Vagina (tissue), 2 donors: ENCODE measurements around the gene MRPL53. TPM values are rescaled to one million over a fixed set of nuclear protein-coding genes. Genes with fewer than 3 reads are reported as not detected.

Experiments used
- DNase-seq, 2 donors: peaks; one replicate each; pipeline ENCODE4 v3.0.0-alpha.2; 2017; ENCODE audit errors: extremely low spot score in 2 of 2
- H3K27ac ChIP-seq: fragments of 200-600 bp; sonication (generic); one replicate; pipeline ENCODE4 v1.5.1; 2019
- H3K27me3 ChIP-seq: fragments of 200-600 bp; sonication (generic); one replicate; pipeline ENCODE4 v1.5.1; 2019
- H3K36me3 ChIP-seq, 2 donors: fragments of 200-600 bp; sonication (generic); one replicate each; pipeline ENCODE4 v1.5.1; 2017 to 2019
- H3K4me1 ChIP-seq: fragments of 200-600 bp; sonication (generic); one replicate; pipeline ENCODE4 v1.5.1; 2019
- H3K4me3 ChIP-seq, 2 donors: fragments of 200-600 bp; sonication (generic); 1 replicate in 1 of 2; 2 replicates in 1 of 2; pipeline ENCODE4 v1.5.1; 2016 to 2019
- H3K9me3 ChIP-seq: fragments of 200-600 bp; sonication (generic); one replicate; pipeline ENCODE4 v1.5.1; 2019
- POLR2A ChIP-seq, 2 donors: fragments of 450-650 bp; IDR thresholded peaks; one replicate each; pipeline ENCODE4 v1.6.1; 2017; ENCODE audit warnings: antibody characterized with exemption in 2 of 2, mild to moderate bottlenecking in 2 of 2, moderate library complexity in 2 of 2
- POLR2AphosphoS5 ChIP-seq, 2 donors: sonication (generic); formaldehyde crosslinking; IDR thresholded peaks; one replicate each; pipeline ENCODE4 v1.9.0; 2017; ENCODE audit warnings: antibody characterized with exemption in 2 of 2, mild to moderate bottlenecking in 2 of 2, low read depth in 1 of 2; ENCODE audit not compliant: insufficient read depth in 1 of 2
- intact Hi-C: fragments of 100-400 bp; cut with DNase I; formaldehyde crosslinking; loops from one replicate; pipeline ENCODE4 v1.15.1; 2023
- total RNA-seq: library from RNA; depleted of rRNA; stranded (reverse); fragments of >200 nt; gene quantifications from one replicate; pipeline ENCODE4 v1.2.3, GENCODE V29; 2016
- TF ChIP-seq, protein P1 (sequence below), 3 experiments: fragments of 450-650 bp in 2 of 3; fragments of 200-600 bp in 1 of 3; sonication (generic) in 1 of 3; IDR thresholded peaks; one replicate each; pipeline ENCODE4 v1.5.1; 2017 to 2019; ENCODE audit warnings: antibody characterized with exemption in 3 of 3, mild to moderate bottlenecking in 2 of 3, moderate library complexity in 2 of 3

The MRPL53 gene
- 40.3 TPM for total RNA-seq

DNA sequence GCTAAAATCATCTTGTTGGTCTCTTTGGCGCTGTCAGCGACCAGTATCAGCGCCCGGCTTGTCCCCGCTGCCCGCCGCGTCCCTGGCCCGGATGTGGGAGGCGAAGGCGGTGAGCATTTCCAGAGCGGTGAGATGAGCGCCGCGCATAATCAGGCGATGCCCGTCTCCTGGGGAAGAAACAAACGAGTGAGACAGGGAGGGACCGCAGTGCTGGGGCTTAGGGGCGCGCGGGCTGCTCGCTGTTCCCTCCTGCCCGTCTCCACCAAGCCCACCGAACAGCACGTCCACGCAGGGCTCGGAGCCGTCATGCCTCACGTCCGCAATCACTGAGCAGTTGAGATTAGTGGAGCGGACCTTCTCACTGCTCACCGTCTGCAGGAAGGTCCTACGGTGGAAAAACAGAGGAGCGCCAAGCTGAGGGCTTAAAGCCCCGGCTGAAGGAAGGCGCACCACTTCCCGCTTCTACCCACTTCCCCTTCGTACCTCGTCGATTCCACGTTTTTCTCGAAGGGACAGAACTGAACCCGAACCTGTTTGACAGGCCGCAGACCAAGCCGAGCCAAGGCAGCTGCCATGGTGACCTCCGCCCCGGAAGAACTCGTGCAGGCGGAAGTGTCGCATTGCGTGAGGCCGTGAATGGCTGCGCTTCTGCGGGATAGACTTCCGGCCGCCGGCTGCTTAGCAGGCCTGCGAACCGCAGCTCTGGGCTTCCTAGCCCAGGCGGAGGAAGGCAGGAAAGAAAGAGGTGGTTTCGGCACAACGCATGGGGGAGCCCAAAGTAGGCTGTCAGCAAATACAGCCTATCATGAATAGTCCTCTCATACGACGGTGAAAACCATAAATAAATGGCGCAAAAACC lies at the start of gene MRPL53:
Gene MRPL53, minus strand, starts transcription at position 595 of the 859 bp plus-strand sequence. Its CDS starts 20 bp downstream, at position 575.
- Histone ChIP-seq H3K4me1 (peaks cover 22% of the 10 kb centered on the region), H3K27ac (peak within 1 kb of the TSS; percentile 84), H3K36me3 (peaks cover 0 to 16% of the 10 kb centered on the region in 2 donors), H3K27me3 (no peaks in the 10 kb centered on the region), H3K4me3 (peak within 1 kb of the TSS; percentile 60 to 91), H3K9me3 (no peaks in the 10 kb centered on the region)
- intact Hi-C loops, result no loop called here
- no peak for DNase-seq
- TF ChIP-seq POLR2AphosphoS5 (IDR thresholded peaks at IDR 0.05; ENCODE audit: insufficient read depth in 1 of 2, low read depth in 1 of 2), result peak; percentile 96
- TF ChIP-seq, protein P1, sequence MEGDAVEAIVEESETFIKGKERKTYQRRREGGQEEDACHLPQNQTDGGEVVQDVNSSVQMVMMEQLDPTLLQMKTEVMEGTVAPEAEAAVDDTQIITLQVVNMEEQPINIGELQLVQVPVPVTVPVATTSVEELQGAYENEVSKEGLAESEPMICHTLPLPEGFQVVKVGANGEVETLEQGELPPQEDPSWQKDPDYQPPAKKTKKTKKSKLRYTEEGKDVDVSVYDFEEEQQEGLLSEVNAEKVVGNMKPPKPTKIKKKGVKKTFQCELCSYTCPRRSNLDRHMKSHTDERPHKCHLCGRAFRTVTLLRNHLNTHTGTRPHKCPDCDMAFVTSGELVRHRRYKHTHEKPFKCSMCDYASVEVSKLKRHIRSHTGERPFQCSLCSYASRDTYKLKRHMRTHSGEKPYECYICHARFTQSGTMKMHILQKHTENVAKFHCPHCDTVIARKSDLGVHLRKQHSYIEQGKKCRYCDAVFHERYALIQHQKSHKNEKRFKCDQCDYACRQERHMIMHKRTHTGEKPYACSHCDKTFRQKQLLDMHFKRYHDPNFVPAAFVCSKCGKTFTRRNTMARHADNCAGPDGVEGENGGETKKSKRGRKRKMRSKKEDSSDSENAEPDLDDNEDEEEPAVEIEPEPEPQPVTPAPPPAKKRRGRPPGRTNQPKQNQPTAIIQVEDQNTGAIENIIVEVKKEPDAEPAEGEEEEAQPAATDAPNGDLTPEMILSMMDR (IDR thresholded peaks at IDR 0.05), result no peak
- TF ChIP-seq POLR2A (IDR thresholded peaks at IDR 0.05), result peak in 1 of 2 donors; percentile 37

DNA sequence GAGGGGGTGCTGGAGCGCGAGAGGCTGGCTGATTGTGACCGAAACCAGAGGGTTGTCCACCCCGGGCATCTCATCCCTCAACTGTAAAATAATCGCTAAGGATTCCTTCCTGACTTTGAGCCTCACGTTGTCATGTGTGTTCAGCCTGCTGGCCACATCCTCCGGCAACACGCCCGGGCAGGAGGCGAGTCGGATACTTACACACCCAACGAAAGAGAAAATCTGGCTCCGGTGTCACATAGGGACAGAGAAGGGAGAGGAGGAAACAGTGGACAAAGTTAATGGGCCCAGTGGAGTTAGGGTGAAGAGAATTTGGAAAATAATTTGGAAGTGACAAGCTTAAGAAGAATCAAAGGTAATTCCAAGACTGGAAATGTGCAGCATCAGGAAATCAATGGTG lies 44.2 kb upstream of the MRPL53 start:
- no peak overlapping the region for H3K27ac ChIP-seq
- H3K9me3 ChIP-seq, result no peaks in the 10 kb centered on the region
- H3K36me3 ChIP-seq, result no peaks in the 10 kb centered on the region
- H3K4me3 ChIP-seq, result peak overlapping the region in 1 of 2 donors; percentile 42
- no peak for DNase-seq
- H3K4me1 ChIP-seq, result peaks cover 30% of the 10 kb centered on the region
- TF ChIP-seq POLR2A (IDR thresholded peaks at IDR 0.05) (no peak), POLR2AphosphoS5 (IDR thresholded peaks at IDR 0.05; ENCODE audit: insufficient read depth in 1 of 2, low read depth in 1 of 2) (no peak)
- TF ChIP-seq, protein P1 (IDR thresholded peaks at IDR 0.05), result no peak
- intact Hi-C loops, result no loop called here
- H3K27me3 ChIP-seq, result peaks cover 38% of the 10 kb centered on the region

DNA sequence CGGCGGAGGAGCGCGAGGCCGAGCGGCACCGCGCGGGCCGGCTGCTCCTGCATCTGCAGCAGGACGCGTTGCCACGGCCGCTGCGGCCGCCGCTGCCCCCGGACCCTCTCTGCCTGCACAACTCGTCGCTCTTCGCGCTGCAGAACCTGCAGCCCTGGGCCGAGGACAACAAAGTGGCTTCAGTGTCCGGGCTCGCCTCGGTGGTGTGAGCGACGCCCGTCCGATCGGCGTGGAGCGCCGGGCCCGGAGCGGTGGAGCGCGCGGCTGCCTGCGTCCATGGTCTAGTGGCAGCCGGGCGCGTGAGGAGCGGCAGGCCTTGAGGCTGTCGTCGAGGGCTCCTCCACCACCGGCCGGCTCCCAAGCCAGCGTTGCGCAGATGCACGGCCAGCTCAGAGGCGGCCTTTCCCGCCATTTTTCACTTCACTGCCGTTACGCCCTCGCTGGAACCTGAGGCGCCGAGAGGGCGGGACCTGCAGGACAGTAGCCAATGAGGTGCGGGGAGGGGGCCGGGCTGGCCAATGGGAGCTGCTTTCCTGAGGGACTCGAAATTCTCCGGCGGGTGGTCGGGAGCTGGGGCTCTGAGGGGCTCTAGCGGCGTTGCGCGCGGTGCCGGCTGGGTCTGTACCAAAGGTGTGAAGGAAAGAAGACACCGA lies 43.6 kb upstream of the MRPL53 start:
- TF ChIP-seq, protein P1 (IDR thresholded peaks at IDR 0.05), result no peak
- no peak for TF ChIP-seq POLR2AphosphoS5 (IDR thresholded peaks at IDR 0.05; ENCODE audit: insufficient read depth in 1 of 2, low read depth in 1 of 2)
- TF ChIP-seq POLR2A (IDR thresholded peaks at IDR 0.05), result no peak
- intact Hi-C loops, result no loop called here
- Histone ChIP-seq H3K4me1 (peaks cover 30% of the 10 kb centered on the region), H3K27ac (no peak overlapping the region), H3K9me3 (no peaks in the 10 kb centered on the region), H3K27me3 (peaks cover 41% of the 10 kb centered on the region), H3K36me3 (no peaks in the 10 kb centered on the region), H3K4me3 (peak overlapping the region; percentile 29 to 42)
- no peak for DNase-seq

DNA sequence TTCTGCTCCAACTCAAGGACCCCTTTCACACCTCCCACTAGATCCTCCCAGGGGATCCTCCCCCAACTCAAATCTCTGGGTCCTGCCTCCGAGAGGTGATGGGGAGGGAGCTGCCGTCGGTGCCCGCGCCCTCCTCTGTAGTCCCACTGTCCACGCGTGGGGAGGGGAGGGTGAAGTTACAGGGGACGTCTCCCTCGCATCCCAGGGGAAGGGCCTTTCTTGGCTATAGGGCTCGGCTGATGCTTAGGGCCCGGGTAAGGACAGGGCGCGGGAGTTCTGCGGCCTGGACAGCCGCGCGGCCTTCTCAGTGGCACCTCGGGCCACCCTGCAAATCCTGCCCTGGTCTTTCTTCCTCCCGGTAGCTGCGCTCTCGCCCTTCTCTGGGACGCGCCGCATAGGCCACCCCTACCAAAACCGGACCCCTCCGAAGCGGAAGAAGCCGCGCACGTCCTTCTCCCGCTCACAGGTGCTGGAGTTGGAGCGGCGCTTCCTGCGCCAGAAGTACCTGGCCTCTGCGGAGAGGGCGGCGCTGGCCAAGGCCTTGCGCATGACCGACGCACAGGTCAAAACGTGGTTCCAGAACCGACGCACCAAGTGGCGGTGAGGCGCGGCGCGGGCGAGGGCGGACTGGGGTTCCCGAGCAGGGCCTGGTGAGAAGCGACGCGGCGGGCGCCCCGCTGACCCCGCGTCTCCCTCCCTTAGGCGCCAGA lies 42.9 kb upstream of the MRPL53 start:
- Histone ChIP-seq H3K9me3 (no peaks in the 10 kb centered on the region), H3K4me3 (peak overlapping the region; percentile 29 to 42), H3K4me1 (peaks cover 30% of the 10 kb centered on the region), H3K36me3 (no peaks in the 10 kb centered on the region), H3K27ac (no peak overlapping the region), H3K27me3 (peaks cover 41% of the 10 kb centered on the region)
- TF ChIP-seq POLR2AphosphoS5 (IDR thresholded peaks at IDR 0.05; ENCODE audit: insufficient read depth in 1 of 2, low read depth in 1 of 2), result no peak
- no peak for TF ChIP-seq POLR2A (IDR thresholded peaks at IDR 0.05)
- TF ChIP-seq, protein P1 (IDR thresholded peaks at IDR 0.05), result no peak
- DNase-seq, result no peak
- intact Hi-C loops, result no loop called here
